HCT116 (cell line): ENCODE data around the gene GRIA1.

Experiments
- ATF3 ChIP-seq: IDR thresholded peaks from 2 replicates; pipeline ENCODE4 v1.6.1; 2012
- CEBPB ChIP-seq: IDR thresholded peaks from 2 replicates; pipeline ENCODE4 v1.6.1; 2012; ENCODE audit warnings: low read depth
- CTCF ChIP-seq, 3 experiments: fragments of 200-600 bp in 1 of 3; sonication (generic) in 1 of 3; IDR thresholded peaks in 2 of 3; conservative IDR thresholded peaks in 1 of 3; 2 replicates each; pipeline ENCODE4 v1.5.1; 2012 to 2017; ENCODE audit warnings: low read depth in 2 of 3, low read length in 2 of 3, antibody characterized with exemption in 1 of 3, borderline replicate concordance in 1 of 3, control low read depth in 1 of 3, mild to moderate bottlenecking in 1 of 3, mixed read lengths in 1 of 3, mixed run types in 1 of 3, moderate library complexity in 1 of 3; ENCODE audit not compliant: insufficient read depth in 1 of 3
- EZH2 ChIP-seq: fragments of 200-600 bp; sonication (generic); IDR thresholded peaks from 2 replicates; pipeline ENCODE4 v1.6.1; 2017; ENCODE audit warnings: antibody characterized with exemption, mixed run types
- MAX ChIP-seq: IDR thresholded peaks from 2 replicates; pipeline ENCODE4 v1.6.1; 2012
- POLR2A ChIP-seq: IDR thresholded peaks from 2 replicates; pipeline ENCODE4 v1.7.0; 2011; ENCODE audit warnings: borderline replicate concordance; ENCODE audit not compliant: insufficient read depth, insufficient read length; ENCODE audit errors: extremely low read depth
- POLR2AphosphoS5 ChIP-seq: IDR thresholded peaks from 2 replicates; pipeline ENCODE4 v1.6.1; 2011; ENCODE audit warnings: mild to moderate bottlenecking, low read depth, low read length, moderate library complexity
- RAD21 ChIP-seq: IDR thresholded peaks from 2 replicates; pipeline ENCODE4 v1.6.1; 2012; ENCODE audit warnings: low read depth, mild to moderate bottlenecking
- REST ChIP-seq: IDR thresholded peaks from 2 replicates; pipeline ENCODE4 v1.6.1; 2012; ENCODE audit warnings: low read depth
- SIN3A ChIP-seq: IDR thresholded peaks from 2 replicates; pipeline ENCODE4 v1.6.1; 2012; ENCODE audit warnings: low read depth
- SP1 ChIP-seq: IDR thresholded peaks from 2 replicates; pipeline ENCODE4 v1.6.1; 2012; ENCODE audit warnings: low read depth
- TCF7L2 ChIP-seq: IDR thresholded peaks from 2 replicates; pipeline ENCODE4 v1.7.0; 2011; ENCODE audit warnings: borderline replicate concordance, inconsistent platforms; ENCODE audit not compliant: insufficient read depth, insufficient read length; ENCODE audit errors: extremely low read depth
- YY1 ChIP-seq: IDR thresholded peaks from 2 replicates; pipeline ENCODE4 v1.6.1; 2011; ENCODE audit warnings: low read length, low read depth, moderate library complexity, mild to moderate bottlenecking; ENCODE audit not compliant: insufficient replicate concordance; ENCODE audit errors: extremely low read depth
- ZBTB33 ChIP-seq: IDR thresholded peaks from 2 replicates; pipeline ENCODE4 v1.6.1; 2011; ENCODE audit warnings: mild to moderate bottlenecking, low read length, moderate library complexity; ENCODE audit not compliant: insufficient replicate concordance; ENCODE audit errors: extremely low read depth

- TF ChIP-seq CTCF (IDR thresholded peaks at IDR 0.05 in 2 of 3, conservative IDR thresholded peaks at IDR 0.05 in 1 of 3; ENCODE audit: borderline replicate concordance in 1 of 3, insufficient read depth in 1 of 3, low read depth in 2 of 3, low read length in 2 of 3) (no peak), POLR2A (no peak), REST (no peak), POLR2AphosphoS5 (no peak), TCF7L2 (no peak), ZBTB33 (no peak), ATF3 (no peak), SP1 (no peak), EZH2 (no peak), YY1 (no peak), MAX (no peak), SIN3A (no peak), RAD21 (no peak), CEBPB (no peak)
These were observed 29.1 kb upstream of the GRIA1 start for GRCh38 chr5:153461341-153461740.
